Panc1 (cell line): ENCODE measurements around the gene HES4. TPM values are rescaled to one million over a fixed set of nuclear protein-coding genes. Genes with fewer than 3 reads are reported as not detected.
"Not testable (repeated sequence)": the region's sequence is repeated elsewhere in the genome, so short reads cannot be mapped to it uniquely, and the experiment has no call there.

Experiments used
- ATAC-seq: fragments of 200-7000 bp; cut with Tn5 transposase; 2 replicates; pipeline ENCODE4 v1.9.1; 2020; ENCODE audit warnings: mild to moderate bottlenecking, moderate library complexity
- BruUV-seq: library from RNA; stranded (reverse); fragments of 400-500 nt; replicated peaks from 2 replicates; lab custom pipeline; 2021; lab: Mats Ljungman, UMichigan
- CTCF ChIA-PET: fragments of 300-600 bp; sonication (Branson Sonifier 250); formaldehyde crosslinking; loops from one replicate; lab custom pipeline; 2022; ENCODE audit warnings: antibody characterized with exemption; lab: Charles Lee
- POLR2A ChIA-PET: fragments of 300-600 bp; sonication (Branson Sonifier 250); formaldehyde crosslinking; loops from one replicate; lab custom pipeline; 2022; ENCODE audit warnings: antibody characterized with exemption; lab: Charles Lee
- DNase-seq: peaks from one replicate; pipeline ENCODE4 v3.0.0-alpha.2; 2010; ENCODE audit warnings: low read depth, low spot score
- H3K27ac ChIP-seq: 2 replicates; pipeline ENCODE4 v1.5.1; 2011; ENCODE audit warnings: mild to moderate bottlenecking, low read length, inconsistent platforms
- H3K27me3 ChIP-seq: fragments of 200-500 bp; sonication (Bioruptor generic); 2 replicates; pipeline ENCODE4 v1.6.0; 2014; ENCODE audit warnings: low read length, inconsistent platforms; ENCODE audit not compliant: control insufficient read depth, insufficient read depth
- H3K36me3 ChIP-seq: fragments of 200-500 bp; sonication (Bioruptor generic); 2 replicates; pipeline ENCODE4 v1.5.1; 2014; ENCODE audit warnings: inconsistent platforms, mild to moderate bottlenecking, low read length, moderate library complexity; ENCODE audit not compliant: control insufficient read depth, insufficient read depth
- H3K4me1 ChIP-seq: 2 replicates; pipeline ENCODE4 v1.5.1; 2011; ENCODE audit warnings: inconsistent platforms, mild to moderate bottlenecking, low read length, moderate library complexity; ENCODE audit not compliant: control insufficient read depth, insufficient read depth
- H3K4me3 ChIP-seq, 2 experiments: 2 replicates each; pipeline ENCODE4 v1.5.1; 2011 to 2012; ENCODE audit warnings: low read depth in 2 of 2, low read length in 2 of 2, mild to moderate bottlenecking in 2 of 2, inconsistent platforms in 1 of 2, moderate library complexity in 1 of 2
- H3K9me3 ChIP-seq: fragments of 200-500 bp; sonication (Bioruptor generic); 2 replicates; pipeline ENCODE4 v1.5.1; 2014; ENCODE audit warnings: low read depth, mild to moderate bottlenecking, inconsistent platforms, low read length, moderate library complexity; ENCODE audit not compliant: control insufficient read depth, insufficient read depth
- POLR2AphosphoS5 ChIP-seq: IDR thresholded peaks from 2 replicates; pipeline ENCODE4 v1.6.1; 2012; ENCODE audit warnings: mild to moderate bottlenecking, low read depth, low read length, moderate library complexity
- SIN3A ChIP-seq: IDR thresholded peaks from 2 replicates; pipeline ENCODE4 v1.6.1; 2012; ENCODE audit warnings: low read depth, mild to moderate bottlenecking, low read length, moderate library complexity, borderline replicate concordance; ENCODE audit not compliant: insufficient read depth
- TCF7L2 ChIP-seq: IDR thresholded peaks from 2 replicates; pipeline ENCODE4 v1.6.1; 2011; ENCODE audit warnings: mild to moderate bottlenecking, low read depth, low read length, inconsistent platforms
- in situ Hi-C: cut with HindIII; loops from 2 replicates; pipeline ENCODE4 v1.10.0; 2016; ENCODE audit warnings: low sequenced_read_pairs, low pct_unique_long_range_greater_than_20kb
- intact Hi-C: fragments of 100-400 bp; cut with micrococcal nuclease; formaldehyde crosslinking; loops from one replicate; pipeline ENCODE4 v1.10.0; 2022; ENCODE audit not compliant: unreplicated experiment
- total RNA-seq: library from RNA; stranded (reverse); gene quantifications from one replicate; pipeline ENCODE4 v1.2.1, GENCODE V29; 2021; ENCODE audit not compliant: unreplicated experiment
- TF ChIP-seq, protein P1 (sequence below): fragments of 450-650 bp; IDR thresholded peaks from 2 replicates; pipeline ENCODE4 v1.5.1; 2017; ENCODE audit warnings: mild to moderate bottlenecking
- TF ChIP-seq, protein P2 (sequence below), 2 experiments: IDR thresholded peaks; 2 replicates each; pipeline ENCODE4 v1.6.1; 2011 to 2012; ENCODE audit warnings: low read depth in 2 of 2, control low read depth in 1 of 2, low read length in 1 of 2, mild to moderate bottlenecking in 1 of 2, moderate library complexity in 1 of 2; ENCODE audit not compliant: insufficient read depth in 1 of 2

HES4 gene
- total RNA-seq, 1 experiment from 2014 or later = 74.2 TPM

DNA sequence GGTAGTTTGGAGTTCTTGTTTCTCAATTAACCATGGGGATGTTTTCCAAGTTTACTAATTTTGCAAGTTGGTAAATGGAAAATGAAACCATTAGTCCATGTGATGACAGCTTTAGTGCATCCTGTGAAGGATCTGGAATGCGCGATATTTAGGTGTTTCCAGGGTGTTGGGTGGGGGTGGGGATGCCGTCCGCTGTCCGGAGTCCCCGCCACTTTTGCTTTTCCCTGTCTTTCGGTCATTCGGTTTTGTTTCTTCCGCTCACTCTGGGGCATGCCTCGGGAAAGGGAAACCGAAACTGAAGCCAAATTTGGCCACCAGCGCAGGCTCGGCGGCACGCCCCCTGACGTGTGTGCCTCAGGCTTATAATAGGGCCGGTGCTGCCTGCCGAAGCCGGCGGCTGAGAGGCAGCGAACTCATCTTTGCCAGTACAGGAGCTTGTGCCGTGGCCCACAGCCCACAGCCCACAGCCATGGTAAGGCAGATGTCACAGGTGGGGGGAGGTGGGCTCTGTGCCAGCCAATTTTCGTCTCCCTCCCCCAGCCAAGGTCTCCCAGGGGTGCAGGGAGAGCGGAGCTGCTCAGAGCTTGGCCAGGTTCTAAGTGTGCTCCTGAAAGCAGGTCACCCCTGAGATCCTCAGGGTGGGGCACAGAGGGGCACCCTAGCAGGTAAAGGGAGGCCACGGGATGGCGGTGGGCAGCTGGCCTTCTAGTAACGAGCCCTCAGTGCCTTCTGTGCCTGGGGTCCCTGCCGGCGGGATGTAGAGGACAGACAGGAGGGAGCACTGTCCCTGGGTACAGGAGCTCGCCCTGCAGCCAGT lies 13.4 kb upstream of the HES4 start, which contains the start of gene ISG15:
ISG15 (plus strand) TSS at position 393 of the 817 bp plus-strand sequence; CDS start at position 470, 77 bp downstream.
- no peaks in the 10 kb centered on the region for H3K27me3 ChIP-seq
- ATAC-seq = peak; percentile 89
- ChIA-PET POLR2A (interaction anchor here (0.7 to 1.2 kb wide), 2 partner anchors 12 to 39 kb away, joined by 3 to 8 read pairs; no protein-coding TSS in a partner anchor), CTCF (interaction anchor here (0.7 to 1.8 kb wide), 5 partner anchors 11 to 279 kb away, joined by 3 to 11 read pairs (median 5); no protein-coding TSS in a partner anchor)
- H3K4me3 ChIP-seq = peak within 1 kb of the TSS; percentile 66 to 83
- no peaks in the 10 kb centered on the region; the same call in 1 of the 2 replicates for H3K36me3 ChIP-seq
- in situ Hi-C loops (no loop called here), intact Hi-C loops (loop anchor here (10.0 kb wide), 1 partner anchor 51 kb away; no protein-coding TSS in a partner anchor)
- DNase-seq = peak; percentile 67
- H3K27ac ChIP-seq = peak within 1 kb of the TSS; percentile 87
- H3K4me1 ChIP-seq = peaks cover 10% of the 10 kb centered on the region
- BruUV-seq = no TSS peak
- peak; percentile 69; the same call in 1 of the 2 replicates for TF ChIP-seq SIN3A
- TF ChIP-seq TCF7L2 = no peak
- TF ChIP-seq POLR2AphosphoS5 = peak; percentile 56; the same call in 1 of the 2 replicates
- no peaks in the 10 kb centered on the region for H3K9me3 ChIP-seq

DNA sequence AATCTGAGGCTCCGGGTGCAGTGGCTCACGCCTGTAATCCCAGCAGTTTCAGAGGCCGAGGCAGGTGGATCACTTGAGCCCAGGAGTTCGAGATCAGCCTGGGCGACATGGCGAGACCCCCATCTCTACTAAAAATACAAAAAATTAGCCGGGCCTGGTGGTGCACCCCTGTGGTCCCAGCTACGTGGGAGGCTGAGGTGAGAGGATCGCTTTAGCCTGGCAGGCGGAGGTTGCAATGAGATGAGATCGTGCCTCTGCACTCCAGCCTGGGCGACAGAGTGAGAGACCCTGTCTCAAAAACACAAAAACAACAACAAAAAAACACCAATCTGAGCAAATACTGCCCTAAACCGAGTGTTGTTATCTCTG lies 12.8 kb upstream of the HES4 start:
- POLR2A ChIA-PET, DNase-seq, ATAC-seq, H3K27me3 ChIP-seq, in situ Hi-C loops, BruUV-seq, H3K36me3 ChIP-seq, H3K9me3 ChIP-seq: not testable (repeated sequence)
- CTCF ChIA-PET = interaction anchor here (0.7 kb wide), 1 partner anchor 50 kb away, joined by 3 read pairs; no protein-coding TSS in a partner anchor
- intact Hi-C loops = loop anchor here (10.0 kb wide), 1 partner anchor 52 kb away; no protein-coding TSS in a partner anchor
- H3K4me1 ChIP-seq = peaks cover 10% of the 10 kb centered on the region
- peak overlapping the region; percentile 87 for H3K27ac ChIP-seq
- H3K4me3 ChIP-seq = peak overlapping the region; percentile 66 to 83

DNA sequence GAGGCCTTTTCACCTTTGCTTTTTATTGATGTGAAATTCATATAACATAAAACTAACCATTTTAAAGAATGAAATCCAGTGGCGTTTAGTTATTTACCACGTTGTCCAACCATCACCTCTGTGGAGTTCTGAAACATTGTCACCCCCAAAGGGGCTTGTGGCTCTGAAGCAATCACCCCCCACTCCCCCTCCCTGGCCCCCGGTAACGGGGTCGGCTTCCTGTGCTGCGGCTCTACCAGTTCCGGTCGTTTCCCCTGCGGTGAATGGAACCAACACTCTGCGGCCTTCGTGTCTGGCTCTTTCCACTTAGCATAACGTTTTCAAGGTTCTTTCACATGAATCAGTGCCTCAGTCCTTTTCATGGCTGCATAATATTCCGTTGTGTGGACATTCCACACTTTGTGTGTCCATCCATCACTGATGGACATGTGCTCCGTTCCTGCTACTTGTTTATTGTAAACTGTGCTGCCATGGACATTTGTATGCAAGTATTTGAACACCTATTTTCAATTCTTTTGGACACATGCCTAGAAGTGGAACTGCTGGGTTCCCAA lies 11.6 kb upstream of the HES4 start:
- intact Hi-C loops = loop anchor here (10.0 kb wide), 1 partner anchor 53 kb away; no protein-coding TSS in a partner anchor

DNA sequence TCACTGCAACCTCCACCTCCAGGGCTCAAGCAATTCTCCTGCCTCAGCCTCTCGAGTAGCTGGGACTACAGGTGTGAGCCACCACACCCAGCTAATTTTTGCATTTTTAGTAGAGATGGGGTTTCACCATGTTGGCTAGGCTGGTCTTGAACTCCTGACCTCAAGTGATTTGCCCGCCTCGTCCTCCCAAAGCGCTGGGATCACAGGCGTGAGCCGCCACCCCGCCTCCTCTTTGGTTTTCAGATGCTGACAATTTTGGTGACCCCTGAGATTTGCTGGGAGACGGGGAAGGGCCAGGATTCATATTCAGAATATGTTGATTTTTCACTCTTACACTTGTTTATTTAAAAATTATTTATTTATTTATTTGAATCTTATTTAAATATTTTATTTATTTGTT lies 10.2 kb upstream of the HES4 start:
- H3K27ac ChIP-seq, H3K36me3 ChIP-seq, CTCF ChIA-PET, in situ Hi-C loops, BruUV-seq, ATAC-seq, H3K27me3 ChIP-seq, DNase-seq, H3K9me3 ChIP-seq, H3K4me3 ChIP-seq: not testable (repeated sequence)
- POLR2A ChIA-PET = interaction anchor here (0.6 kb wide), 1 partner anchor 12 kb away, joined by 3 read pairs; no protein-coding TSS in a partner anchor
- intact Hi-C loops = loop anchor here (10.0 kb wide), 1 partner anchor 55 kb away; no protein-coding TSS in a partner anchor
- H3K4me1 ChIP-seq = peaks cover 16% of the 10 kb centered on the region

More for the DNA sequence above, 11.6 kb upstream of the HES4 start:
- peaks cover 10% of the 10 kb centered on the region for H3K4me1 ChIP-seq
- no peak for ATAC-seq
- ChIA-PET CTCF (no interaction called here), POLR2A (no interaction called here)
- H3K4me3 ChIP-seq = no peak overlapping the region
- no peaks in the 10 kb centered on the region for H3K9me3 ChIP-seq
- no peak for DNase-seq
- TF ChIP-seq TCF7L2 = no peak
- no peak for TF ChIP-seq POLR2AphosphoS5
- TF ChIP-seq, protein P1, sequence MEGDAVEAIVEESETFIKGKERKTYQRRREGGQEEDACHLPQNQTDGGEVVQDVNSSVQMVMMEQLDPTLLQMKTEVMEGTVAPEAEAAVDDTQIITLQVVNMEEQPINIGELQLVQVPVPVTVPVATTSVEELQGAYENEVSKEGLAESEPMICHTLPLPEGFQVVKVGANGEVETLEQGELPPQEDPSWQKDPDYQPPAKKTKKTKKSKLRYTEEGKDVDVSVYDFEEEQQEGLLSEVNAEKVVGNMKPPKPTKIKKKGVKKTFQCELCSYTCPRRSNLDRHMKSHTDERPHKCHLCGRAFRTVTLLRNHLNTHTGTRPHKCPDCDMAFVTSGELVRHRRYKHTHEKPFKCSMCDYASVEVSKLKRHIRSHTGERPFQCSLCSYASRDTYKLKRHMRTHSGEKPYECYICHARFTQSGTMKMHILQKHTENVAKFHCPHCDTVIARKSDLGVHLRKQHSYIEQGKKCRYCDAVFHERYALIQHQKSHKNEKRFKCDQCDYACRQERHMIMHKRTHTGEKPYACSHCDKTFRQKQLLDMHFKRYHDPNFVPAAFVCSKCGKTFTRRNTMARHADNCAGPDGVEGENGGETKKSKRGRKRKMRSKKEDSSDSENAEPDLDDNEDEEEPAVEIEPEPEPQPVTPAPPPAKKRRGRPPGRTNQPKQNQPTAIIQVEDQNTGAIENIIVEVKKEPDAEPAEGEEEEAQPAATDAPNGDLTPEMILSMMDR = no peak
- TF ChIP-seq, protein P2, sequence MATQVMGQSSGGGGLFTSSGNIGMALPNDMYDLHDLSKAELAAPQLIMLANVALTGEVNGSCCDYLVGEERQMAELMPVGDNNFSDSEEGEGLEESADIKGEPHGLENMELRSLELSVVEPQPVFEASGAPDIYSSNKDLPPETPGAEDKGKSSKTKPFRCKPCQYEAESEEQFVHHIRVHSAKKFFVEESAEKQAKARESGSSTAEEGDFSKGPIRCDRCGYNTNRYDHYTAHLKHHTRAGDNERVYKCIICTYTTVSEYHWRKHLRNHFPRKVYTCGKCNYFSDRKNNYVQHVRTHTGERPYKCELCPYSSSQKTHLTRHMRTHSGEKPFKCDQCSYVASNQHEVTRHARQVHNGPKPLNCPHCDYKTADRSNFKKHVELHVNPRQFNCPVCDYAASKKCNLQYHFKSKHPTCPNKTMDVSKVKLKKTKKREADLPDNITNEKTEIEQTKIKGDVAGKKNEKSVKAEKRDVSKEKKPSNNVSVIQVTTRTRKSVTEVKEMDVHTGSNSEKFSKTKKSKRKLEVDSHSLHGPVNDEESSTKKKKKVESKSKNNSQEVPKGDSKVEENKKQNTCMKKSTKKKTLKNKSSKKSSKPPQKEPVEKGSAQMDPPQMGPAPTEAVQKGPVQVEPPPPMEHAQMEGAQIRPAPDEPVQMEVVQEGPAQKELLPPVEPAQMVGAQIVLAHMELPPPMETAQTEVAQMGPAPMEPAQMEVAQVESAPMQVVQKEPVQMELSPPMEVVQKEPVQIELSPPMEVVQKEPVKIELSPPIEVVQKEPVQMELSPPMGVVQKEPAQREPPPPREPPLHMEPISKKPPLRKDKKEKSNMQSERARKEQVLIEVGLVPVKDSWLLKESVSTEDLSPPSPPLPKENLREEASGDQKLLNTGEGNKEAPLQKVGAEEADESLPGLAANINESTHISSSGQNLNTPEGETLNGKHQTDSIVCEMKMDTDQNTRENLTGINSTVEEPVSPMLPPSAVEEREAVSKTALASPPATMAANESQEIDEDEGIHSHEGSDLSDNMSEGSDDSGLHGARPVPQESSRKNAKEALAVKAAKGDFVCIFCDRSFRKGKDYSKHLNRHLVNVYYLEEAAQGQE (IDR thresholded peaks at IDR 0.05; ENCODE audit: insufficient read depth in 1 of 2, low read depth in 2 of 2, low read length in 1 of 2) = no peak
- TF ChIP-seq SIN3A = no peak
- no peaks in the 10 kb centered on the region for H3K27me3 ChIP-seq
- H3K36me3 ChIP-seq = no peaks in the 10 kb centered on the region; the same call in 1 of the 2 replicates
- H3K27ac ChIP-seq = no peak overlapping the region
- in situ Hi-C loops = no loop called here
- no TSS peak for BruUV-seq
